Liver (tissue), 9 donors: ENCODE data around the gene IL1RN. TPM values are rescaled to one million over a fixed set of nuclear protein-coding genes. Genes with fewer than 3 reads are reported as not detected.

Source experiments
- DNase-seq: peaks from one replicate; pipeline ENCODE4 v3.0.0-alpha.2; 2017; ENCODE audit warnings: low spot score
- H3K27ac ChIP-seq, 2 donors: one replicate each; pipeline ENCODE4 v1.7.0; 2013; ENCODE audit warnings: inconsistent platforms in 2 of 2, low read length in 2 of 2, control low read depth in 1 of 2, low read depth in 1 of 2, mild to moderate bottlenecking in 1 of 2
- H3K27me3 ChIP-seq, 4 donors: one replicate each; pipeline versions ENCODE4 v1.6.1 to v1.7.0; 2013; ENCODE audit warnings: low read length in 3 of 4, inconsistent platforms in 1 of 4, mild to moderate bottlenecking in 1 of 4, moderate library complexity in 1 of 4; ENCODE audit not compliant: control insufficient read depth in 4 of 4, insufficient read depth in 4 of 4
- H3K36me3 ChIP-seq, 4 donors: one replicate each; pipeline versions ENCODE4 v1.6.1 to v1.7.0; 2013; ENCODE audit warnings: low read length in 3 of 4, mild to moderate bottlenecking in 3 of 4, low read depth in 1 of 4, moderate library complexity in 1 of 4; ENCODE audit not compliant: control insufficient read depth in 4 of 4, insufficient read depth in 3 of 4
- H3K4me1 ChIP-seq, 4 donors: one replicate each; pipeline versions ENCODE4 v1.6.1 to v1.7.0; 2013; ENCODE audit warnings: low read length in 3 of 4, mild to moderate bottlenecking in 3 of 4, moderate library complexity in 1 of 4; ENCODE audit not compliant: control insufficient read depth in 4 of 4, insufficient read depth in 4 of 4
- H3K4me3 ChIP-seq, 3 donors: one replicate each; pipeline versions ENCODE4 v1.6.1 to v1.7.0; 2013; ENCODE audit warnings: low read length in 3 of 3, control low read depth in 1 of 3, low read depth in 1 of 3, mild to moderate bottlenecking in 1 of 3
- H3K9ac ChIP-seq, 2 donors: one replicate each; pipeline ENCODE4 v1.7.0; 2013; ENCODE audit warnings: low read length in 2 of 2, mild to moderate bottlenecking in 2 of 2, moderate library complexity in 2 of 2, control low read depth in 1 of 2, low read depth in 1 of 2
- H3K9me3 ChIP-seq, 4 donors: one replicate each; pipeline versions ENCODE4 v1.6.1 to v1.7.0; 2013; ENCODE audit warnings: low read length in 3 of 4; ENCODE audit not compliant: control insufficient read depth in 4 of 4
- ATF3 ChIP-seq: IDR thresholded peaks from 2 replicates; pipeline ENCODE4 v1.6.1; 2016; ENCODE audit warnings: antibody characterized with exemption
- EGR1 ChIP-seq, 2 donors: IDR thresholded peaks; 2 replicates each; pipeline ENCODE4 v1.6.1; 2016 to 2018; ENCODE audit warnings: antibody characterized with exemption in 2 of 2, low read depth in 2 of 2
- FOXA1 ChIP-seq: IDR thresholded peaks from 2 replicates; pipeline ENCODE4 v1.6.1; 2016; ENCODE audit warnings: antibody characterized with exemption
- FOXA2 ChIP-seq: IDR thresholded peaks from 2 replicates; pipeline ENCODE4 v1.6.1; 2016; ENCODE audit warnings: antibody characterized with exemption
- GABPA ChIP-seq, 2 donors: IDR thresholded peaks in 1 of 2; conservative IDR thresholded peaks in 1 of 2; 2 replicates each; pipeline ENCODE4 v1.6.1; 2016; ENCODE audit warnings: antibody characterized with exemption in 2 of 2, mild to moderate bottlenecking in 1 of 2, moderate library complexity in 1 of 2
- HNF4A ChIP-seq, 2 donors: conservative IDR thresholded peaks; 2 replicates each; pipeline ENCODE4 v1.6.1; 2016; ENCODE audit warnings: antibody characterized with exemption in 2 of 2, mild to moderate bottlenecking in 2 of 2
- HNF4G ChIP-seq: IDR thresholded peaks from 2 replicates; pipeline ENCODE4 v1.6.1; 2016; ENCODE audit warnings: antibody characterized with exemption
- JUND ChIP-seq, 2 donors: IDR thresholded peaks; 2 replicates each; pipeline ENCODE4 v1.6.1; 2016; ENCODE audit warnings: antibody characterized with exemption in 2 of 2
- MAX ChIP-seq: IDR thresholded peaks from 2 replicates; pipeline ENCODE4 v1.6.1; 2016; ENCODE audit warnings: antibody characterized with exemption
- NR2F2 ChIP-seq: IDR thresholded peaks from 2 replicates; pipeline ENCODE4 v1.6.1; 2016; ENCODE audit warnings: antibody characterized with exemption
- REST ChIP-seq: IDR thresholded peaks from 2 replicates; pipeline ENCODE4 v1.6.1; 2016; ENCODE audit warnings: antibody characterized with exemption, mild to moderate bottlenecking
- RXRA ChIP-seq, 2 donors: IDR thresholded peaks; 2 replicates each; pipeline ENCODE4 v1.6.1; 2017 to 2018; ENCODE audit warnings: antibody characterized with exemption in 2 of 2, mild to moderate bottlenecking in 1 of 2
- SP1 ChIP-seq: IDR thresholded peaks from 2 replicates; pipeline ENCODE4 v1.6.1; 2018; ENCODE audit warnings: antibody characterized with exemption, mild to moderate bottlenecking
- TAF1 ChIP-seq: conservative IDR thresholded peaks from 2 replicates; pipeline ENCODE4 v1.6.1; 2016; ENCODE audit warnings: antibody characterized with exemption, mild to moderate bottlenecking
- polyA plus RNA-seq, 2 donors: library from polyadenylated mRNA; stranded (reverse) in 1 of 2; unstranded in 1 of 2; fragments of 200-250 nt in 1 of 2; fragments of >200 nt in 1 of 2; fragmentation: Nextera tagmentation in 1 of 2; extraction: Ambion mirVana in 1 of 2; gene quantifications; one replicate each; pipeline versions ENCODE4 v1.2.1 to v1.2.3, GENCODE V29; 2013 to 2015
- total RNA-seq, 2 donors: library from RNA; depleted of rRNA; stranded (reverse); fragments of >200 nt; gene quantifications; one replicate each; pipeline ENCODE4 v1.2.3, GENCODE V29; 2014
- TF ChIP-seq, protein P1 (sequence below): fragments of 150-350 bp; IDR thresholded peaks from 2 replicates; pipeline ENCODE4 v1.5.1; 2017; ENCODE audit warnings: improper control_type of control experiment, low read depth, low read length; ENCODE audit not compliant: missing input control
- donor health status: healthy.
- donor health status: healthy.
- donor health status: healthy.
- donor health status: healthy.
- donor health status: healthy.

The IL1RN gene
- total and polyA plus RNA-seq, 4 donors: 3.9 to 121 (median 25.8) TPM

DNA sequence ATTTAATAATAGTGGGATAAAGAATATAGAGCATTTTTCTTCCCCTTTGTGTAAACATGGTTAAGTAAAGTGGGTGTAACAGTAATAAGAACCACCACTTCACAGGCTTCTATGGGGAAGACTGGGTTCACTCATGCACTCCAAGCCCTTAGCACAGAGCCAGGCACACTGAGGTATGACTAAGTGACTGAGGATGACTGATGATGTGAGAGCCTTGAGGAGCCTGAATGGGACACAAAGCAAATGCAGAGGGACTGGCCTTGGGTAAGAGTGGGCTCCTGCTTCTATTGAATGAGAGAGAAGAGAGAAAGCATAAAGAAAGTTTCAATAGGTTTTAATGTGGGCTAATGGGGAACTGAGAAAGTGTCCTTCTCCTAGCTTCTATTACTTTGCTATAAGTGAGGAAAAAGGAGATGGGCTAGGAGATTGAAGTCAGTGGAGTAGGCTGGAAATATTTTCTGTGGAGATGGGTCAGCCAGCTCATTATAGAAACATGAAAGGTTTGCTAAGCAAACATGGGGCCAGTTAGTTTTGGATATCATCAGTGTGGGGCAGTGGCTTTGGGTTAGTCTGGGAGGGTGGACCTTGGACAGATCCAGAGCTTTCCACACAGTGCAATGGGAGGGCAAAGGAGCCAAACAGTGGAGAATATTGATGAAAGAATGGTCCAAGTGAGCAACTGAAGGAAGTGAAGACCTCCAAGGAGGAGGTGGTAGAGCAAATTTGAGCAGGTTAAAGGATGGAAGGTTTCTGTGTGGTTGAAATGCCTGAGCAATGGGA lies 39.0 kb upstream of the IL1RN start (continued):
- TF ChIP-seq REST: peak; percentile 82
- peak; percentile 61 for TF ChIP-seq FOXA1
- TF ChIP-seq MAX: peak; percentile 49
- peak in 1 of 2 donors; percentile 13 for TF ChIP-seq GABPA (IDR thresholded peaks at IDR 0.05 in 1 of 2, conservative IDR thresholded peaks at IDR 0.05 in 1 of 2)

- no peak overlapping the region for H3K4me3 ChIP-seq
- no peak overlapping the region for H3K9ac ChIP-seq
- no peaks in the 10 kb centered on the region for H3K36me3 ChIP-seq
- no peak for DNase-seq
- peaks cover 0 to 4% (median 0%) of the 10 kb centered on the region in 4 donors for H3K9me3 ChIP-seq
- no peak overlapping the region for H3K27ac ChIP-seq
- TF ChIP-seq SP1 (no peak), GABPA (IDR thresholded peaks at IDR 0.05 in 1 of 2, conservative IDR thresholded peaks at IDR 0.05 in 1 of 2) (no peak), REST (no peak), EGR1 (IDR thresholded peaks at IDR 0.05; ENCODE audit: low read depth in 2 of 2) (no peak), TAF1 (no peak), JUND (IDR thresholded peaks at IDR 0.05) (no peak), HNF4G (no peak), ATF3 (no peak), FOXA2 (no peak), FOXA1 (no peak), HNF4A (conservative IDR thresholded peaks at IDR 0.05) (no peak), NR2F2 (no peak), MAX (no peak), RXRA (IDR thresholded peaks at IDR 0.05) (no peak)
- TF ChIP-seq, protein P1, sequence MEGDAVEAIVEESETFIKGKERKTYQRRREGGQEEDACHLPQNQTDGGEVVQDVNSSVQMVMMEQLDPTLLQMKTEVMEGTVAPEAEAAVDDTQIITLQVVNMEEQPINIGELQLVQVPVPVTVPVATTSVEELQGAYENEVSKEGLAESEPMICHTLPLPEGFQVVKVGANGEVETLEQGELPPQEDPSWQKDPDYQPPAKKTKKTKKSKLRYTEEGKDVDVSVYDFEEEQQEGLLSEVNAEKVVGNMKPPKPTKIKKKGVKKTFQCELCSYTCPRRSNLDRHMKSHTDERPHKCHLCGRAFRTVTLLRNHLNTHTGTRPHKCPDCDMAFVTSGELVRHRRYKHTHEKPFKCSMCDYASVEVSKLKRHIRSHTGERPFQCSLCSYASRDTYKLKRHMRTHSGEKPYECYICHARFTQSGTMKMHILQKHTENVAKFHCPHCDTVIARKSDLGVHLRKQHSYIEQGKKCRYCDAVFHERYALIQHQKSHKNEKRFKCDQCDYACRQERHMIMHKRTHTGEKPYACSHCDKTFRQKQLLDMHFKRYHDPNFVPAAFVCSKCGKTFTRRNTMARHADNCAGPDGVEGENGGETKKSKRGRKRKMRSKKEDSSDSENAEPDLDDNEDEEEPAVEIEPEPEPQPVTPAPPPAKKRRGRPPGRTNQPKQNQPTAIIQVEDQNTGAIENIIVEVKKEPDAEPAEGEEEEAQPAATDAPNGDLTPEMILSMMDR: no peak
- H3K27me3 ChIP-seq: no peaks in the 10 kb centered on the region
- peaks cover 0 to 15% (median 13%) of the 10 kb centered on the region in 4 donors for H3K4me1 ChIP-seq
Measured at GRCh38 chr2:113089916-113090315, 37.5 kb upstream of the IL1RN start.
